Type B pancreatic cell (in vitro differentiated cells): ENCODE data around the gene CCDC57. TPM values are rescaled to one million over a fixed set of nuclear protein-coding genes. Genes with fewer than 3 reads are reported as not detected.
"Not testable (repeated sequence)": the region's sequence is repeated elsewhere in the genome, so short reads cannot be mapped to it uniquely, and the experiment has no call there.

Experiments used
- DNase-seq: peaks from one replicate; pipeline ENCODE4 v3.0.0; 2021; ENCODE audit warnings: mixed read lengths; ENCODE audit not compliant: unreplicated experiment; ENCODE audit errors: extremely low spot score
- H3K27ac Mint-ChIP-seq: 2 replicates; pipeline ENCODE4 v1.8.0; 2021; ENCODE audit warnings: mild to moderate bottlenecking, mixed read lengths
- H3K27me3 Mint-ChIP-seq: 2 replicates; pipeline ENCODE4 v1.8.0; 2021; ENCODE audit warnings: mixed read lengths
- H3K36me3 Mint-ChIP-seq: 2 replicates; pipeline ENCODE4 v1.8.0; 2021; ENCODE audit warnings: mixed read lengths
- H3K4me1 Mint-ChIP-seq: one replicate; pipeline ENCODE4 v1.8.0; 2021; ENCODE audit warnings: mixed read lengths; ENCODE audit not compliant: unreplicated experiment
- H3K4me3 Mint-ChIP-seq: 2 replicates; pipeline ENCODE4 v1.8.0; 2021; ENCODE audit warnings: mild to moderate bottlenecking, mixed read lengths
- H3K9me3 Mint-ChIP-seq: 2 replicates; pipeline ENCODE4 v1.8.0; 2021; ENCODE audit warnings: mixed read lengths
- CTCF ChIP-seq: fragments of 200-600 bp; sonication (generic); conservative IDR thresholded peaks from 2 replicates; pipeline ENCODE4 v1.5.0; 2021; ENCODE audit warnings: antibody characterized with exemption, mild to moderate bottlenecking
- total RNA-seq: library from RNA; stranded (reverse); gene quantifications from 2 replicates; pipeline ENCODE4 v1.2.1, GENCODE V29; 2021; ENCODE audit warnings: low replicate concordance

The CCDC57 gene
- total RNA-seq, 1 donor from 2014 or later: 58.7 TPM

- no peak for TF ChIP-seq CTCF
- no peaks in the 10 kb centered on the region for H3K27me3 Mint-ChIP-seq
- peaks cover 8% of the 10 kb centered on the region for H3K4me1 Mint-ChIP-seq
- DNase-seq: no peak
- no peak overlapping the region for H3K4me3 Mint-ChIP-seq
- no peak overlapping the region for H3K27ac Mint-ChIP-seq
- H3K36me3 Mint-ChIP-seq: peaks cover 23% of the 10 kb centered on the region
- no peaks in the 10 kb centered on the region for H3K9me3 Mint-ChIP-seq
These were observed 36.7 kb downstream of the CCDC57 start for GRCh38 chr17:82175951-82176350.

GRCh38 chr17:82175201-82175600 lies 37.4 kb downstream of the CCDC57 start:
- H3K36me3 Mint-ChIP-seq: peaks cover 27% of the 10 kb centered on the region
- no peak overlapping the region for H3K4me3 Mint-ChIP-seq
- TF ChIP-seq CTCF: no peak
- no peaks in the 10 kb centered on the region for H3K27me3 Mint-ChIP-seq
- no peak for DNase-seq
- peaks cover 8% of the 10 kb centered on the region for H3K4me1 Mint-ChIP-seq
- H3K9me3 Mint-ChIP-seq: no peaks in the 10 kb centered on the region
- H3K27ac Mint-ChIP-seq: no peak overlapping the region

GRCh38 chr17:82174042-82174857 lies 38.4 kb downstream of the CCDC57 start:
- not testable (repeated sequence) for H3K27me3 Mint-ChIP-seq, DNase-seq, H3K4me1 Mint-ChIP-seq, H3K27ac Mint-ChIP-seq, H3K4me3 Mint-ChIP-seq, H3K9me3 Mint-ChIP-seq
- peaks cover 24% of the 10 kb centered on the region for H3K36me3 Mint-ChIP-seq

GRCh38 chr17:82173351-82174041 lies 39.1 kb downstream of the CCDC57 start:
- DNase-seq: no peak

GRCh38 chr17:82172486-82173160 lies 40.0 kb downstream of the CCDC57 start:
- peaks cover 8% of the 10 kb centered on the region for H3K4me1 Mint-ChIP-seq
- H3K27me3 Mint-ChIP-seq: no peaks in the 10 kb centered on the region
- H3K27ac Mint-ChIP-seq: no peak overlapping the region
- TF ChIP-seq CTCF: no peak
- no peak overlapping the region for H3K4me3 Mint-ChIP-seq
- peaks cover 4% of the 10 kb centered on the region for H3K9me3 Mint-ChIP-seq
- no peak for DNase-seq
- peaks cover 33% of the 10 kb centered on the region for H3K36me3 Mint-ChIP-seq

More at GRCh38 chr17:82173351-82174041, 39.1 kb downstream of the CCDC57 start:
- no peaks in the 10 kb centered on the region for H3K9me3 Mint-ChIP-seq
- no peaks in the 10 kb centered on the region for H3K27me3 Mint-ChIP-seq
- TF ChIP-seq CTCF: no peak
- no peak overlapping the region for H3K27ac Mint-ChIP-seq
- H3K4me3 Mint-ChIP-seq: no peak overlapping the region
- peaks cover 8% of the 10 kb centered on the region for H3K4me1 Mint-ChIP-seq
- H3K36me3 Mint-ChIP-seq: peaks cover 26% of the 10 kb centered on the region
